ENCODE measurements around the gene LRFN5.

The LRFN5 gene

DNA sequence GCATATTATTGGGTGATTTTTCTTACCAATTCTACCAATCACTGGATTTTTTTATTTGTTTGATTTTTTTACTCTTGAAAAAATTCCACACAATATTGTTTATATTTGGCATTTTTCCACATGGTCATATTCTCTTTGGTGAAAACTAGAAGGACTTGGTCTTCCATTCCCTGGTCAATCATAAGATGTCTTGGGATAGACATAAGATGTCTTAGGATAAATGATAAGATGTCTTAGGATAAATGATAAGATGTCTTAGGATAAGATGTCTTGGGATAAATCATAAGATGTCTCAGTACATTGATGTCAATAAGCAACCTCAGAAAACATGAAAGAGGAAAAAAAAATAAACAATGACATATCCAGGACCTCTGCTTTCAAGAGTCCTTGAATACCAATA, 309.1 kb downstream of the LRFN5 start:
- no peak overlapping the region for H3K27ac ChIP-seq (ENCODE audit: extremely low read depth, low read depth, low read length)
- H3K4me3 ChIP-seq (ENCODE audit: low read depth, low read length) = no peak overlapping the region
- POLR2A ChIA-PET = no interaction called here
- CTCF ChIA-PET = no interaction called here
- no peaks in the 10 kb centered on the region for H3K4me1 ChIP-seq (ENCODE audit: control insufficient read depth, insufficient read depth, low read length)
- TF ChIP-seq ZNF146 (tag by site-specific recombination; IDR thresholded peaks at IDR 0.05) (no peak), SCRT1 (tag by site-specific recombination; IDR thresholded peaks at IDR 0.05; ENCODE audit: borderline replicate concordance) (no peak), ZSCAN16 (tag by site-specific recombination; IDR thresholded peaks at IDR 0.05) (no peak), ZNF10 (tag by site-specific recombination; IDR thresholded peaks at IDR 0.05) (no peak), ZXDB (tag by site-specific recombination; IDR thresholded peaks at IDR 0.05) (no peak), ZNF175 (tag by site-specific recombination; IDR thresholded peaks at IDR 0.05) (no peak), INSM2 (tag by site-specific recombination; IDR thresholded peaks at IDR 0.05) (no peak), ZNF544 (tag by site-specific recombination; IDR thresholded peaks at IDR 0.05) (no peak), SP2 (tag by site-specific recombination; IDR thresholded peaks at IDR 0.05) (no peak), ZNF350 (tag by site-specific recombination; IDR thresholded peaks at IDR 0.05) (no peak), ZFHX2 (tag by site-specific recombination; conservative IDR thresholded peaks at IDR 0.05) (no peak), ZNF785 (tag by site-specific recombination; IDR thresholded peaks at IDR 0.05) (no peak), ZNF830 (tag by site-specific recombination; IDR thresholded peaks at IDR 0.05; ENCODE audit: low read depth) (no peak), TSHZ1 (tag by site-specific recombination; IDR thresholded peaks at IDR 0.05; ENCODE audit: borderline replicate concordance) (no peak)
- TF ChIP-seq, protein P1, sequence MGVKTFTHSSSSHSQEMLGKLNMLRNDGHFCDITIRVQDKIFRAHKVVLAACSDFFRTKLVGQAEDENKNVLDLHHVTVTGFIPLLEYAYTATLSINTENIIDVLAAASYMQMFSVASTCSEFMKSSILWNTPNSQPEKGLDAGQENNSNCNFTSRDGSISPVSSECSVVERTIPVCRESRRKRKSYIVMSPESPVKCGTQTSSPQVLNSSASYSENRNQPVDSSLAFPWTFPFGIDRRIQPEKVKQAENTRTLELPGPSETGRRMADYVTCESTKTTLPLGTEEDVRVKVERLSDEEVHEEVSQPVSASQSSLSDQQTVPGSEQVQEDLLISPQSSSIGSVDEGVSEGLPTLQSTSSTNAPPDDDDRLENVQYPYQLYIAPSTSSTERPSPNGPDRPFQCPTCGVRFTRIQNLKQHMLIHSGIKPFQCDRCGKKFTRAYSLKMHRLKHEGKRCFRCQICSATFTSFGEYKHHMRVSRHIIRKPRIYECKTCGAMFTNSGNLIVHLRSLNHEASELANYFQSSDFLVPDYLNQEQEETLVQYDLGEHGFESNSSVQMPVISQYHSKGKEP (tag by site-specific recombination; IDR thresholded peaks at IDR 0.05) = no peak
- TF ChIP-seq, protein P2, sequence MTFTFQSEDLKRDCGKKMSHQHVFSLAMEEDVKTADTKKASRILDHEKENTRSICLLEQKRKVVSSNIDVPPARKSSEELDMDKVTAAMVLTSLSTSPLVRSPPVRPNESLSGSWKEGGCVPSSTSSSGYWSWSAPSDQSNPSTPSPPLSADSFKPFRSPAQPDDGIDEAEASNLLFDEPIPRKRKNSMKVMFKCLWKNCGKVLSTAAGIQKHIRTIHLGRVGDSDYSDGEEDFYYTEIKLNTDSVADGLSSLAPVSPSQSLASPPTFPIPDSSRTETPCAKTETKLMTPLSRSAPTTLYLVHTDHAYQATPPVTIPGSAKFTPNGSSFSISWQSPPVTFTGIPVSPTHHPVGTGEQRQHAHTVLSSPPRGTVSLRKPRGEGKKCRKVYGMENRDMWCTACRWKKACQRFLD (tag by site-specific recombination; IDR thresholded peaks at IDR 0.05) = no peak
- TF ChIP-seq, protein P3, sequence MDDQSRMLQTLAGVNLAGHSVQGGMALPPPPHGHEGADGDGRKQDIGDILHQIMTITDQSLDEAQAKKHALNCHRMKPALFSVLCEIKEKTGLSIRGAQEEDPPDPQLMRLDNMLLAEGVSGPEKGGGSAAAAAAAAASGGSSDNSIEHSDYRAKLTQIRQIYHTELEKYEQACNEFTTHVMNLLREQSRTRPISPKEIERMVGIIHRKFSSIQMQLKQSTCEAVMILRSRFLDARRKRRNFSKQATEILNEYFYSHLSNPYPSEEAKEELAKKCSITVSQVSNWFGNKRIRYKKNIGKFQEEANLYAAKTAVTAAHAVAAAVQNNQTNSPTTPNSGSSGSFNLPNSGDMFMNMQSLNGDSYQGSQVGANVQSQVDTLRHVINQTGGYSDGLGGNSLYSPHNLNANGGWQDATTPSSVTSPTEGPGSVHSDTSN (CRISPR knock-in tag; IDR thresholded peaks at IDR 0.05) = no peak
- TF ChIP-seq, protein P4, sequence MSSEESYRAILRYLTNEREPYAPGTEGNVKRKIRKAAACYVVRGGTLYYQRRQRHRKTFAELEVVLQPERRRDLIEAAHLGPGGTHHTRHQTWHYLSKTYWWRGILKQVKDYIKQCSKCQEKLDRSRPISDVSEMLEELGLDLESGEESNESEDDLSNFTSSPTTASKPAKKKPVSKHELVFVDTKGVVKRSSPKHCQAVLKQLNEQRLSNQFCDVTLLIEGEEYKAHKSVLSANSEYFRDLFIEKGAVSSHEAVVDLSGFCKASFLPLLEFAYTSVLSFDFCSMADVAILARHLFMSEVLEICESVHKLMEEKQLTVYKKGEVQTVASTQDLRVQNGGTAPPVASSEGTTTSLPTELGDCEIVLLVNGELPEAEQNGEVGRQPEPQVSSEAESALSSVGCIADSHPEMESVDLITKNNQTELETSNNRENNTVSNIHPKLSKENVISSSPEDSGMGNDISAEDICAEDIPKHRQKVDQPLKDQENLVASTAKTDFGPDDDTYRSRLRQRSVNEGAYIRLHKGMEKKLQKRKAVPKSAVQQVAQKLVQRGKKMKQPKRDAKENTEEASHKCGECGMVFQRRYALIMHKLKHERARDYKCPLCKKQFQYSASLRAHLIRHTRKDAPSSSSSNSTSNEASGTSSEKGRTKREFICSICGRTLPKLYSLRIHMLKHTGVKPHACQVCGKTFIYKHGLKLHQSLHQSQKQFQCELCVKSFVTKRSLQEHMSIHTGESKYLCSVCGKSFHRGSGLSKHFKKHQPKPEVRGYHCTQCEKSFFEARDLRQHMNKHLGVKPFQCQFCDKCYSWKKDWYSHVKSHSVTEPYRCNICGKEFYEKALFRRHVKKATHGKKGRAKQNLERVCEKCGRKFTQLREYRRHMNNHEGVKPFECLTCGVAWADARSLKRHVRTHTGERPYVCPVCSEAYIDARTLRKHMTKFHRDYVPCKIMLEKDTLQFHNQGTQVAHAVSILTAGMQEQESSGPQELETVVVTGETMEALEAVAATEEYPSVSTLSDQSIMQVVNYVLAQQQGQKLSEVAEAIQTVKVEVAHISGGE (tag by site-specific recombination; conservative IDR thresholded peaks at IDR 0.05; ENCODE audit: low read depth) = no peak
- TF ChIP-seq, protein P5, sequence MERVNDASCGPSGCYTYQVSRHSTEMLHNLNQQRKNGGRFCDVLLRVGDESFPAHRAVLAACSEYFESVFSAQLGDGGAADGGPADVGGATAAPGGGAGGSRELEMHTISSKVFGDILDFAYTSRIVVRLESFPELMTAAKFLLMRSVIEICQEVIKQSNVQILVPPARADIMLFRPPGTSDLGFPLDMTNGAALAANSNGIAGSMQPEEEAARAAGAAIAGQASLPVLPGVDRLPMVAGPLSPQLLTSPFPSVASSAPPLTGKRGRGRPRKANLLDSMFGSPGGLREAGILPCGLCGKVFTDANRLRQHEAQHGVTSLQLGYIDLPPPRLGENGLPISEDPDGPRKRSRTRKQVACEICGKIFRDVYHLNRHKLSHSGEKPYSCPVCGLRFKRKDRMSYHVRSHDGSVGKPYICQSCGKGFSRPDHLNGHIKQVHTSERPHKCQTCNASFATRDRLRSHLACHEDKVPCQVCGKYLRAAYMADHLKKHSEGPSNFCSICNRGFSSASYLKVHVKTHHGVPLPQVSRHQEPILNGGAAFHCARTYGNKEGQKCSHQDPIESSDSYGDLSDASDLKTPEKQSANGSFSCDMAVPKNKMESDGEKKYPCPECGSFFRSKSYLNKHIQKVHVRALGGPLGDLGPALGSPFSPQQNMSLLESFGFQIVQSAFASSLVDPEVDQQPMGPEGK (tag by site-specific recombination; IDR thresholded peaks at IDR 0.05) = no peak
- no peaks in the 10 kb centered on the region for H3K36me3 ChIP-seq (ENCODE audit: control insufficient read depth in 2 of 2, insufficient read depth in 1 of 2, low read length in 2 of 2)
- no peaks in the 10 kb centered on the region for H3K9me3 ChIP-seq (ENCODE audit: control insufficient read depth, insufficient read depth, low read depth, low read length)

Data from HEK293 (cell line).